PC-3 (cell line): ENCODE results near the gene GLI3. TPM values are rescaled to one million over a fixed set of nuclear protein-coding genes. Genes with fewer than 3 reads are reported as not detected.

Source experiments
- ATAC-seq: fragments of 200-7000 bp; cut with Tn5 transposase; 2 replicates; pipeline ENCODE4 v1.9.1; 2020; ENCODE audit warnings: mild to moderate bottlenecking, moderate library complexity
- BruUV-seq: library from RNA; stranded (reverse); fragments of 400-500 nt; replicated peaks from 2 replicates; lab custom pipeline; 2021; lab: Mats Ljungman, UMichigan
- CTCF ChIA-PET: fragments of 300-600 bp; sonication (Branson Sonifier 250); formaldehyde crosslinking; loops from one replicate; lab custom pipeline; 2022; ENCODE audit warnings: antibody characterized with exemption; lab: Charles Lee
- POLR2A ChIA-PET: fragments of 300-600 bp; sonication (Branson Sonifier 250); formaldehyde crosslinking; loops from one replicate; lab custom pipeline; 2022; ENCODE audit warnings: antibody characterized with exemption; ENCODE audit not compliant: unreplicated experiment; lab: Charles Lee
- DNase-seq: peaks from one replicate; pipeline ENCODE4 v3.0.0-alpha.2; 2015
- H2AFZ ChIP-seq: fragments of 300-600 bp; sonication (generic); 2 replicates; pipeline ENCODE4 v1.6.0; 2016; ENCODE audit warnings: antibody characterized with exemption, low read length
- H3F3A ChIP-seq: fragments of 300-600 bp; sonication (generic); one replicate; pipeline ENCODE4 v1.6.0; 2017; ENCODE audit warnings: antibody characterized with exemption, low read length, control low read depth, mild to moderate bottlenecking; ENCODE audit not compliant: unreplicated experiment
- H3K27ac ChIP-seq: fragments of 300-600 bp; sonication (generic); 2 replicates; pipeline ENCODE4 v1.5.1; 2016; ENCODE audit warnings: mild to moderate bottlenecking, low read length
- H3K27me3 ChIP-seq: fragments of 300-600 bp; sonication (generic); 2 replicates; pipeline ENCODE4 v1.6.1; 2016; ENCODE audit warnings: low read length, mixed read lengths
- H3K36me3 ChIP-seq: fragments of 300-600 bp; sonication (generic); 2 replicates; pipeline ENCODE4 v1.6.1; 2016; ENCODE audit warnings: low read depth, mixed run types, low read length, mixed read lengths
- H3K4me1 ChIP-seq: fragments of 300-600 bp; sonication (generic); 2 replicates; pipeline ENCODE4 v1.5.1; 2016; ENCODE audit warnings: low read length; ENCODE audit not compliant: insufficient read depth
- H3K4me2 ChIP-seq: fragments of 300-600 bp; sonication (generic); 2 replicates; pipeline ENCODE4 v1.6.0; 2016; ENCODE audit warnings: low read length
- H3K4me3 ChIP-seq: fragments of 300-600 bp; sonication (generic); 2 replicates; pipeline ENCODE4 v1.5.1; 2016; ENCODE audit warnings: mild to moderate bottlenecking, low read length, mixed read lengths
- H3K79me2 ChIP-seq: fragments of 300-600 bp; sonication (generic); 2 replicates; pipeline ENCODE4 v1.6.1; 2017; ENCODE audit warnings: low read length, mixed read lengths
- H3K9ac ChIP-seq: fragments of 300-600 bp; sonication (generic); 2 replicates; pipeline ENCODE4 v1.6.0; 2016; ENCODE audit warnings: mild to moderate bottlenecking, low read length
- H3K9me2 ChIP-seq: fragments of 300-600 bp; sonication (generic); replicated peaks from 2 replicates; pipeline ENCODE4 v1.6.1; 2016; ENCODE audit warnings: mixed run types, low read length, mixed read lengths
- H3K9me3 ChIP-seq: fragments of 300-600 bp; sonication (generic); 2 replicates; pipeline ENCODE4 v1.6.1; 2016; ENCODE audit warnings: low read length, mixed read lengths
- H4K20me1 ChIP-seq: fragments of 300-600 bp; sonication (generic); 2 replicates; pipeline ENCODE4 v1.6.1; 2016; ENCODE audit warnings: low read length, mixed read lengths
- EZH2 ChIP-seq: fragments of 300-600 bp; sonication (generic); IDR thresholded peaks from one replicate; pipeline ENCODE4 v1.6.1; 2017; ENCODE audit warnings: antibody characterized with exemption, mild to moderate bottlenecking, low read length; ENCODE audit not compliant: unreplicated experiment
- EZH2phosphoT487 ChIP-seq: fragments of 300-600 bp; sonication (generic); IDR thresholded peaks from 2 replicates; pipeline ENCODE4 v1.6.1; 2018; ENCODE audit warnings: mild to moderate bottlenecking, antibody characterized with exemption, low read length, borderline replicate concordance
- intact Hi-C: fragments of 100-400 bp; cut with micrococcal nuclease; formaldehyde crosslinking; loops from 2 replicates; pipeline ENCODE4 v1.9.0; 2023
- total RNA-seq: library from RNA; depleted of rRNA; stranded (reverse); fragments of >200 nt; gene quantifications from 2 replicates; pipeline ENCODE4 v1.2.3, GENCODE V29; 2014
- TF ChIP-seq, protein P1 (sequence below): fragments of 300-600 bp; sonication (generic); conservative IDR thresholded peaks from 2 replicates; pipeline ENCODE4 v1.5.1; 2017; ENCODE audit warnings: antibody characterized with exemption, low read depth, mild to moderate bottlenecking, low read length

The GLI3 gene
- total RNA-seq, 1 experiment from 2014 or later: 3.5 TPM

DNA sequence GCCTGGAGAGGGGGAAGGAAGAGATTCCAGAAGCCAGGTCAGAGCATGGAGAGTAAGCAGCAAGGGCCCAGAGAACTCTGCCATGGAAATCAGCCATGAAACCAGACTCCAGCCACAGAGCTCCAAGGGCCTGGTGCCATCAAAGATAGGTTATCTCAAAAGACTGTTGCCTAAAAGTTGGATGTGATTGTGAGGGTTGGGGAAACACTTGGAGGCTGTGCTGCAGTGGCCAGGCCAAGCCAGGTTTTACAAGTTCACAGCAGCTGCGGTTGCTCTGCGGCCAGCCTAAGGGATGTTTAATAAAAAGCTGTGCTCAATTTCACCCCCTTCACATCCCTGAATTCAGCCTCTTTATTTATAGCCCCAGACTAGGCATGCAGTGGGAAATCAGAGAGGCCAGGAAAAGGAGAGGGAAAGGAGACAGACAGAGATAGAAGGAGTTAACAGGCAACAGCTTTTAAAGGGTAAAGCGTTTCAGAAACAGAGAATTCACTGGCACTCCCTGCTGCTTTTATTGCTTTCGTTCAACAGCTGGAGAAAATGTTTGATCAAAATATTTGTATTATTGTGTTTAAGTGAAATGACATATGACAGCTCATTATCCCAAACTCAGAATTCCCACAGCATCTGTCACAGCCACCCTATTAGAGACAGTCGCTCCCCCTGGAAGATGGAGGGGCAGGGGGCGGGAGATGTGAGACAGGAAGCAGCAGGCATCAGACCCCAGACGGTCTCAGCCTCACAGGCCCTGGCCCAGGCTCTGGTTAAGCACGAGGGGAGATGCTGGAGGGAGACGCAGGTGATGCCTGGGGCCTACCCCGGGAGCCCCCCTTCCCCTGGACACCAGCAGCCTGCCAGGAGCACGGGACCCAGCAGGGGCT is 140.1 kb downstream of the GLI3 start:
- Histone ChIP-seq H3K9ac (peak overlapping the region; percentile 48), H4K20me1 (no peaks in the 10 kb centered on the region), H3F3A (no peaks in the 10 kb centered on the region), H3K9me3 (no peaks in the 10 kb centered on the region), H2AFZ (no peak overlapping the region), H3K4me1 (peaks cover 54% of the 10 kb centered on the region), H3K79me2 (no peaks in the 10 kb centered on the region), H3K27ac (peak overlapping the region; percentile 81), H3K36me3 (no peaks in the 10 kb centered on the region), H3K27me3 (no peaks in the 10 kb centered on the region), H3K4me2 (peak overlapping the region; percentile 18; the same call in 1 of the 2 replicates), H3K9me2 (no peaks in the 10 kb centered on the region), H3K4me3 (no peak overlapping the region)
- DNase-seq (no peak), ATAC-seq (no peak)
- CTCF ChIA-PET: interaction anchor here (0.5 kb wide), 1 partner anchor 1952 kb away, joined by 4 read pairs; no protein-coding TSS in a partner anchor
- no TSS peak for BruUV-seq
- intact Hi-C loops: no loop called here
- POLR2A ChIA-PET: no interaction called here
- TF ChIP-seq, protein P1, sequence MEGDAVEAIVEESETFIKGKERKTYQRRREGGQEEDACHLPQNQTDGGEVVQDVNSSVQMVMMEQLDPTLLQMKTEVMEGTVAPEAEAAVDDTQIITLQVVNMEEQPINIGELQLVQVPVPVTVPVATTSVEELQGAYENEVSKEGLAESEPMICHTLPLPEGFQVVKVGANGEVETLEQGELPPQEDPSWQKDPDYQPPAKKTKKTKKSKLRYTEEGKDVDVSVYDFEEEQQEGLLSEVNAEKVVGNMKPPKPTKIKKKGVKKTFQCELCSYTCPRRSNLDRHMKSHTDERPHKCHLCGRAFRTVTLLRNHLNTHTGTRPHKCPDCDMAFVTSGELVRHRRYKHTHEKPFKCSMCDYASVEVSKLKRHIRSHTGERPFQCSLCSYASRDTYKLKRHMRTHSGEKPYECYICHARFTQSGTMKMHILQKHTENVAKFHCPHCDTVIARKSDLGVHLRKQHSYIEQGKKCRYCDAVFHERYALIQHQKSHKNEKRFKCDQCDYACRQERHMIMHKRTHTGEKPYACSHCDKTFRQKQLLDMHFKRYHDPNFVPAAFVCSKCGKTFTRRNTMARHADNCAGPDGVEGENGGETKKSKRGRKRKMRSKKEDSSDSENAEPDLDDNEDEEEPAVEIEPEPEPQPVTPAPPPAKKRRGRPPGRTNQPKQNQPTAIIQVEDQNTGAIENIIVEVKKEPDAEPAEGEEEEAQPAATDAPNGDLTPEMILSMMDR: no peak
- no peak for TF ChIP-seq EZH2phosphoT487
- TF ChIP-seq EZH2: no peak

DNA sequence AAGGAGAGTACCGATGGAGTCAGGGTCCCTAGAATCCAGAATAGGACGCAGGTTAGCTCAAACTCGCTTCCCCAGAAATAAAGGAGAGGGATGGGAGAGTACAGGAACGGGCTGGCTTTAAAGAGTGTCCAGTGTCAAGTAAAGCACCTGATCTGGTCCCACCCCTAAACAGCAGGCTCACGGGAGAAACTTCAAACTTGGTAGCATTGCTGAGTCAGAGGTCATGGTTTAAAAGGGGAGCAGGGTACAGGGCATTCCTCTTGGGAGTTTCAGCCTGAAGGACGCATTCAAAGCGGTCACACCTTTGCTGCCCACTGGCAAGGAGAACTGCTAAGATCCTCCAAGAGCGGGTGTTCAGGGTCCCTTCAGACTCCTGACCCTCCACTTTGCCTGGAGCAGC is 140.7 kb downstream of the GLI3 start:
- Histone ChIP-seq H3K27ac (peak overlapping the region; percentile 81), H2AFZ (no peak overlapping the region), H3K9me3 (no peaks in the 10 kb centered on the region), H3K79me2 (no peaks in the 10 kb centered on the region), H3K4me1 (peaks cover 60% of the 10 kb centered on the region), H3K9me2 (no peaks in the 10 kb centered on the region), H4K20me1 (no peaks in the 10 kb centered on the region), H3K27me3 (no peaks in the 10 kb centered on the region), H3K4me3 (no peak overlapping the region), H3K4me2 (no peak overlapping the region), H3K9ac (peak overlapping the region; percentile 48; the same call in 1 of the 2 replicates), H3F3A (no peaks in the 10 kb centered on the region), H3K36me3 (no peaks in the 10 kb centered on the region)
- ATAC-seq: no peak
- CTCF ChIA-PET: no interaction called here
- POLR2A ChIA-PET: no interaction called here
- intact Hi-C loops: no loop called here
- no peak for TF ChIP-seq EZH2
- TF ChIP-seq, protein P1: no peak
- TF ChIP-seq EZH2phosphoT487: no peak
- BruUV-seq: no TSS peak
- DNase-seq: no peak

DNA sequence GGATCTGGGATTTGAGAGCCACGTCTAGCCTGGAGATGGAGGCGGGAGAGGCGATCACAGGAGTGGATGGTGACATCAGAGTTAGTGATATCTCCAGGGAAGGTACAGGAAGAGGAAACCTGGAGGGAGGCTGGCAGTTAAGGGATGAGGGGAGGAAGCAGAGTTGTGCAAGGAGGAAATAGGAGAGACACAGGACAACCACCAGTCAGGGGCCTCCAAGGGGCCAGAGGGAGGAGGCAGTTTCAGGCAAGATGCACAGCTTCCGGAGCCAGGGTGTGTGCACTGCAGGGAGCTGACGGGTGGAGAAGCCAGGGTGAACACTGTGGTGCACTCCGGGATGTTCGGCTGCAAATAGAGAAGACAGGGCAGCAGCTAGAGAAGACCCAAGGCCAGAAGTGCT is 141.2 kb downstream of the GLI3 start:
- ATAC-seq: no peak
- no peak overlapping the region for H3K4me2 ChIP-seq
- no peaks in the 10 kb centered on the region for H3K36me3 ChIP-seq
- ChIA-PET CTCF (no interaction called here), POLR2A (no interaction called here)
- H3K27me3 ChIP-seq: no peaks in the 10 kb centered on the region
- H3K4me3 ChIP-seq: no peak overlapping the region
- no TSS peak for BruUV-seq
- H3K27ac ChIP-seq: no peak overlapping the region
- no peaks in the 10 kb centered on the region for H3F3A ChIP-seq
- H3K9me2 ChIP-seq: no peaks in the 10 kb centered on the region
- TF ChIP-seq EZH2: no peak
- TF ChIP-seq, protein P1: no peak
- no peak for TF ChIP-seq EZH2phosphoT487
- no peak overlapping the region for H2AFZ ChIP-seq
- H3K79me2 ChIP-seq: peaks cover 1% of the 10 kb centered on the region; the same call in 1 of the 2 replicates
- H3K9me3 ChIP-seq: no peaks in the 10 kb centered on the region
- H4K20me1 ChIP-seq: no peaks in the 10 kb centered on the region
- H3K4me1 ChIP-seq: peaks cover 65% of the 10 kb centered on the region
- no peak for DNase-seq
- no peak overlapping the region for H3K9ac ChIP-seq
- intact Hi-C loops: no loop called here
